ENCODE data around the gene IGFLR1.

The IGFLR1 gene

GRCh38 chr19:35733180-35734125, 8.8 kb downstream of the IGFLR1 start:
- Histone ChIP-seq H3K4me2 (ENCODE audit: low read length, poor library complexity, severe bottlenecking) (no peak overlapping the region), H2AK5ac (ENCODE audit: low read length, severe bottlenecking) (no peak overlapping the region), H3K4ac (ENCODE audit: low read depth in 1 of 2, low read length in 2 of 2) (no peak overlapping the region), H4K91ac (ENCODE audit: low read length) (no peak overlapping the region), H4K8ac (ENCODE audit: low read length) (no peak overlapping the region), H3K9ac (ENCODE audit: low read length) (peak overlapping the region; percentile 33), H2BK12ac (ENCODE audit: low read length in 2 of 2) (no peak overlapping the region), H3K27me3 (ENCODE audit: control insufficient read depth in 1 of 2, insufficient read depth in 1 of 2, low read length in 2 of 2) (no peaks in the 10 kb centered on the region), H3K36me3 (ENCODE audit: control insufficient read depth in 1 of 2, insufficient read depth in 2 of 2, low read depth in 1 of 2, low read length in 2 of 2) (peaks cover 88 to 98% of the 10 kb centered on the region in 2 experiments), H3K79me1 (replicated peaks; ENCODE audit: low read length, poor library complexity, severe bottlenecking) (peaks cover 59% of the 10 kb centered on the region), H3K23ac (ENCODE audit: low read length in 2 of 2) (no peak overlapping the region), H3K9me3 (ENCODE audit: control insufficient read depth, low read length) (no peaks in the 10 kb centered on the region), H2BK15ac (ENCODE audit: low read depth, poor library complexity, severe bottlenecking) (no peak overlapping the region), H3K4me1 (ENCODE audit: control insufficient read depth, insufficient read depth, low read depth, low read length) (peaks cover 2% of the 10 kb centered on the region), H2BK5ac (ENCODE audit: low read depth, low read length, poor library complexity, severe bottlenecking) (no peak overlapping the region), H3K18ac (ENCODE audit: low read depth in 1 of 2, low read length in 2 of 2) (no peak overlapping the region), H2BK120ac (ENCODE audit: low read depth, low read length) (no peak overlapping the region), H3K14ac (ENCODE audit: low read length in 2 of 2) (no peak overlapping the region), H3K27ac (ENCODE audit: low read length, poor library complexity, severe bottlenecking) (no peak overlapping the region), H2AFZ (ENCODE audit: low read depth, low read length) (no peak overlapping the region), H3K4me3 (ENCODE audit: insufficient read depth in 1 of 2, low read depth in 1 of 2, low read length in 2 of 2) (no peak overlapping the region)
- WGBS = 96% methylated on average over 28 of the region's 35 CpGs
- DNase-seq = no peak

- peaks cover 2% of the 10 kb centered on the region for H3K4me1 ChIP-seq (ENCODE audit: control insufficient read depth, insufficient read depth, low read depth, low read length)
- no peaks in the 10 kb centered on the region for H3K27me3 ChIP-seq (ENCODE audit: control insufficient read depth in 1 of 2, insufficient read depth in 1 of 2, low read length in 2 of 2)
- DNase-seq = no peak
- no peak overlapping the region for H3K4me3 ChIP-seq (ENCODE audit: insufficient read depth in 1 of 2, low read depth in 1 of 2, low read length in 2 of 2)
- H3K79me1 ChIP-seq (replicated peaks; ENCODE audit: low read length, poor library complexity, severe bottlenecking) = peaks cover 64% of the 10 kb centered on the region
- H2BK120ac ChIP-seq (ENCODE audit: low read depth, low read length) = no peak overlapping the region
- no peak overlapping the region for H3K27ac ChIP-seq (ENCODE audit: low read length, poor library complexity, severe bottlenecking)
- H3K4me2 ChIP-seq (ENCODE audit: low read length, poor library complexity, severe bottlenecking) = no peak overlapping the region
- H3K23ac ChIP-seq (ENCODE audit: low read length in 2 of 2) = no peak overlapping the region
- H3K9ac ChIP-seq (ENCODE audit: low read length) = no peak overlapping the region
- H2AK5ac ChIP-seq (ENCODE audit: low read length, severe bottlenecking) = no peak overlapping the region
- H2BK15ac ChIP-seq (ENCODE audit: low read depth, poor library complexity, severe bottlenecking) = no peak overlapping the region
- no peaks in the 10 kb centered on the region for H3K9me3 ChIP-seq (ENCODE audit: control insufficient read depth, low read length)
- H3K36me3 ChIP-seq (ENCODE audit: control insufficient read depth in 1 of 2, insufficient read depth in 2 of 2, low read depth in 1 of 2, low read length in 2 of 2) = peaks cover 88 to 98% of the 10 kb centered on the region in 2 experiments
- H2BK5ac ChIP-seq (ENCODE audit: low read depth, low read length, poor library complexity, severe bottlenecking) = no peak overlapping the region
- no peak overlapping the region for H3K14ac ChIP-seq (ENCODE audit: low read length in 2 of 2)
- WGBS = 97% methylated on average over 22 of the region's 25 CpGs
- no peak overlapping the region for H4K91ac ChIP-seq (ENCODE audit: low read length)
- no peak overlapping the region for H2AFZ ChIP-seq (ENCODE audit: low read depth, low read length)
- H3K18ac ChIP-seq (ENCODE audit: low read depth in 1 of 2, low read length in 2 of 2) = no peak overlapping the region
- H4K8ac ChIP-seq (ENCODE audit: low read length) = no peak overlapping the region
- no peak overlapping the region for H3K4ac ChIP-seq (ENCODE audit: low read depth in 1 of 2, low read length in 2 of 2)
- H2BK12ac ChIP-seq (ENCODE audit: low read length in 2 of 2) = no peak overlapping the region
Measured at GRCh38 chr19:35732540-35733179, 9.6 kb downstream of the IGFLR1 start.

- Histone ChIP-seq H3K23ac (ENCODE audit: low read length in 2 of 2) (no peak overlapping the region), H3K27me3 (ENCODE audit: control insufficient read depth in 1 of 2, insufficient read depth in 1 of 2, low read length in 2 of 2) (no peaks in the 10 kb centered on the region), H2BK120ac (ENCODE audit: low read depth, low read length) (no peak overlapping the region), H3K9me3 (ENCODE audit: control insufficient read depth, low read length) (no peaks in the 10 kb centered on the region), H3K14ac (ENCODE audit: low read length in 2 of 2) (no peak overlapping the region), H2BK12ac (ENCODE audit: low read length in 2 of 2) (no peak overlapping the region), H3K36me3 (ENCODE audit: control insufficient read depth in 1 of 2, insufficient read depth in 2 of 2, low read depth in 1 of 2, low read length in 2 of 2) (peaks cover 88 to 98% of the 10 kb centered on the region in 2 experiments), H4K8ac (ENCODE audit: low read length) (no peak overlapping the region), H4K91ac (ENCODE audit: low read length) (no peak overlapping the region), H3K4me3 (ENCODE audit: insufficient read depth in 1 of 2, low read depth in 1 of 2, low read length in 2 of 2) (no peak overlapping the region), H2AK5ac (ENCODE audit: low read length, severe bottlenecking) (no peak overlapping the region), H3K9ac (ENCODE audit: low read length) (no peak overlapping the region), H3K27ac (ENCODE audit: low read length, poor library complexity, severe bottlenecking) (no peak overlapping the region), H2BK15ac (ENCODE audit: low read depth, poor library complexity, severe bottlenecking) (no peak overlapping the region), H3K4me2 (ENCODE audit: low read length, poor library complexity, severe bottlenecking) (no peak overlapping the region), H2AFZ (ENCODE audit: low read depth, low read length) (no peak overlapping the region), H3K18ac (ENCODE audit: low read depth in 1 of 2, low read length in 2 of 2) (no peak overlapping the region), H3K79me1 (replicated peaks; ENCODE audit: low read length, poor library complexity, severe bottlenecking) (peaks cover 71% of the 10 kb centered on the region), H3K4me1 (ENCODE audit: control insufficient read depth, insufficient read depth, low read depth, low read length) (peaks cover 2% of the 10 kb centered on the region), H2BK5ac (ENCODE audit: low read depth, low read length, poor library complexity, severe bottlenecking) (no peak overlapping the region), H3K4ac (ENCODE audit: low read depth in 1 of 2, low read length in 2 of 2) (no peak overlapping the region)
- 84% methylated on average over 13 of the region's 21 CpGs for WGBS
- no peak for DNase-seq
Measured at GRCh38 chr19:35731779-35732405, 10.4 kb downstream of the IGFLR1 start.

- peaks cover 2% of the 10 kb centered on the region for H3K4me1 ChIP-seq (ENCODE audit: control insufficient read depth, insufficient read depth, low read depth, low read length)
- no peak overlapping the region for H2BK5ac ChIP-seq (ENCODE audit: low read depth, low read length, poor library complexity, severe bottlenecking)
- peaks cover 66% of the 10 kb centered on the region for H3K79me1 ChIP-seq (replicated peaks; ENCODE audit: low read length, poor library complexity, severe bottlenecking)
- H2AFZ ChIP-seq (ENCODE audit: low read depth, low read length) = no peak overlapping the region
- H3K4me3 ChIP-seq (ENCODE audit: insufficient read depth in 1 of 2, low read depth in 1 of 2, low read length in 2 of 2) = no peak overlapping the region
- H3K27me3 ChIP-seq (ENCODE audit: control insufficient read depth in 1 of 2, insufficient read depth in 1 of 2, low read length in 2 of 2) = no peaks in the 10 kb centered on the region
- H2BK12ac ChIP-seq (ENCODE audit: low read length in 2 of 2) = no peak overlapping the region
- H2AK5ac ChIP-seq (ENCODE audit: low read length, severe bottlenecking) = no peak overlapping the region
- H2BK120ac ChIP-seq (ENCODE audit: low read depth, low read length) = no peak overlapping the region
- H3K9ac ChIP-seq (ENCODE audit: low read length) = no peak overlapping the region
- no peaks in the 10 kb centered on the region for H3K9me3 ChIP-seq (ENCODE audit: control insufficient read depth, low read length)
- no peak overlapping the region for H3K4me2 ChIP-seq (ENCODE audit: low read length, poor library complexity, severe bottlenecking)
- no peak overlapping the region for H3K4ac ChIP-seq (ENCODE audit: low read depth in 1 of 2, low read length in 2 of 2)
- no peak for DNase-seq
- peaks cover 86 to 97% of the 10 kb centered on the region in 2 experiments for H3K36me3 ChIP-seq (ENCODE audit: control insufficient read depth in 1 of 2, insufficient read depth in 2 of 2, low read depth in 1 of 2, low read length in 2 of 2)
- H4K91ac ChIP-seq (ENCODE audit: low read length) = no peak overlapping the region
- WGBS = 92% methylated on average over 9 of the region's 9 CpGs
- no peak overlapping the region for H4K8ac ChIP-seq (ENCODE audit: low read length)
- H3K14ac ChIP-seq (ENCODE audit: low read length in 2 of 2) = no peak overlapping the region
- no peak overlapping the region for H2BK15ac ChIP-seq (ENCODE audit: low read depth, poor library complexity, severe bottlenecking)
- no peak overlapping the region for H3K23ac ChIP-seq (ENCODE audit: low read length in 2 of 2)
- no peak overlapping the region for H3K27ac ChIP-seq (ENCODE audit: low read length, poor library complexity, severe bottlenecking)
- H3K18ac ChIP-seq (ENCODE audit: low read depth in 1 of 2, low read length in 2 of 2) = no peak overlapping the region
Measured at GRCh38 chr19:35731353-35731752, 10.9 kb downstream of the IGFLR1 start.
